Bronchial epithelial cell (primary cell): Measurements from ENCODE around the gene CACNA1S. TPM values are rescaled to one million over a fixed set of nuclear protein-coding genes. Genes with fewer than 3 reads are reported as not detected.

ENCODE experiments used
- DNase-seq: peaks from one replicate; pipeline ENCODE4 v3.0.0-alpha.2; 2010; ENCODE audit warnings: low read depth
- FAIRE-seq: peaks from 2 replicates; lab custom pipeline; 2011; peaks lifted over from hg19 to GRCh38; lab: Jason Lieb, UNC
- H3K27me3 ChIP-seq: 2 replicates; pipeline ENCODE4 v1.5.1; 2011; ENCODE audit warnings: low read length; ENCODE audit not compliant: control insufficient read depth, insufficient read depth
- H3K36me3 ChIP-seq: 2 replicates; pipeline ENCODE4 v1.5.1; 2011; ENCODE audit warnings: low read length; ENCODE audit not compliant: control insufficient read depth, insufficient read depth
- H3K4me3 ChIP-seq: 2 replicates; pipeline ENCODE4 v1.5.1; 2011; ENCODE audit warnings: mild to moderate bottlenecking, low read depth, low read length, control low read depth
- total RNA-seq: library from RNA; depleted of rRNA; stranded (reverse); fragments of >200 nt; gene quantifications from 2 replicates; pipeline ENCODE4 v1.2.1, GENCODE V29; 2014
- TF ChIP-seq, protein P1 (sequence below): IDR thresholded peaks from 2 replicates; pipeline ENCODE4 v1.5.1; 2011; ENCODE audit warnings: mild to moderate bottlenecking, moderate library complexity, low read length, control low read depth, inconsistent platforms; ENCODE audit not compliant: insufficient read depth, severe bottlenecking

The CACNA1S gene
- total RNA-seq, 1 donor from 2014 or later, result not detected

DNA sequence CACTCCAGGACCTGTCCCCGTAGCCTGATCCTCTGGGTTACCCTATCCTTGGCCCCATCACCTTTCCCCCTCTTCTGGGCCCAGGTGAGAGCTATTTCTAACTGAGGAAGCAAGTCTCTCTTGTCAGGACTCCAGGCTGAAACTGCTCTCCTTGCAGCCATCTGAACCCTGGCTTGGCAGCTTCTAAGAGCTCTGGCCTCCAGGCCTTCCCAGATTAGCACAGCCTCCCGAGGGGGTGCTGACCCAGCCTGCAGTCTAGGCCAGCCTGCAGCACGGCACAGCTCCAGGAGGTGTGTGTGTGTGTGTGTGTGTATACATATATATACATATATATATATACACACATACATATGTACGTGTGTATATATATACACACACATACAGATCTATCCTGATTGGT is 17.4 kb downstream of the CACNA1S start:
- H3K27me3 ChIP-seq, result no peaks in the 10 kb centered on the region
- FAIRE-seq, result no peak
- TF ChIP-seq, protein P1, sequence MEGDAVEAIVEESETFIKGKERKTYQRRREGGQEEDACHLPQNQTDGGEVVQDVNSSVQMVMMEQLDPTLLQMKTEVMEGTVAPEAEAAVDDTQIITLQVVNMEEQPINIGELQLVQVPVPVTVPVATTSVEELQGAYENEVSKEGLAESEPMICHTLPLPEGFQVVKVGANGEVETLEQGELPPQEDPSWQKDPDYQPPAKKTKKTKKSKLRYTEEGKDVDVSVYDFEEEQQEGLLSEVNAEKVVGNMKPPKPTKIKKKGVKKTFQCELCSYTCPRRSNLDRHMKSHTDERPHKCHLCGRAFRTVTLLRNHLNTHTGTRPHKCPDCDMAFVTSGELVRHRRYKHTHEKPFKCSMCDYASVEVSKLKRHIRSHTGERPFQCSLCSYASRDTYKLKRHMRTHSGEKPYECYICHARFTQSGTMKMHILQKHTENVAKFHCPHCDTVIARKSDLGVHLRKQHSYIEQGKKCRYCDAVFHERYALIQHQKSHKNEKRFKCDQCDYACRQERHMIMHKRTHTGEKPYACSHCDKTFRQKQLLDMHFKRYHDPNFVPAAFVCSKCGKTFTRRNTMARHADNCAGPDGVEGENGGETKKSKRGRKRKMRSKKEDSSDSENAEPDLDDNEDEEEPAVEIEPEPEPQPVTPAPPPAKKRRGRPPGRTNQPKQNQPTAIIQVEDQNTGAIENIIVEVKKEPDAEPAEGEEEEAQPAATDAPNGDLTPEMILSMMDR, result no peak
- DNase-seq, result no peak
- H3K36me3 ChIP-seq, result no peaks in the 10 kb centered on the region
- no peak overlapping the region for H3K4me3 ChIP-seq

DNA sequence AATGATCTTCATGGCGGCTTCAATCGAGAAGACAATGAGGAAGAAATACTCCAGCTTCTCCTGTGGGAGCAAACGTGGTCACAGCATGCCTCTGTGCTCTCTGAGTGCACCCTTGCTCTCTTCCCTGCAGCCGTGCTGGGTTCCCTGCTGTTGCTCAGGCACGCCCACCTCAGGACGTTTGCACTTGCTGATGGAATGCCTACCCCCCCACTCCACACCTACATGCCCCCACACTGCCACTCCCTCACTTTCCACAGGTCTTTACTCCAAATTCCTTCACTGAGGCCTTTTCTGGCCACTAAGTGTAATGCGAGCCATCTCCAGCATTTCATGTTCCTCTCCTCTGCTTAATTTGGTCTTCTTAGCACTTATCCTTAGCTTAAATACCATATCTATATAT is 18.3 kb downstream of the CACNA1S start:
- TF ChIP-seq, protein P1, result no peak
- H3K4me3 ChIP-seq, result no peak overlapping the region
- no peak for DNase-seq
- no peaks in the 10 kb centered on the region for H3K27me3 ChIP-seq
- FAIRE-seq, result no peak
- no peaks in the 10 kb centered on the region for H3K36me3 ChIP-seq

DNA sequence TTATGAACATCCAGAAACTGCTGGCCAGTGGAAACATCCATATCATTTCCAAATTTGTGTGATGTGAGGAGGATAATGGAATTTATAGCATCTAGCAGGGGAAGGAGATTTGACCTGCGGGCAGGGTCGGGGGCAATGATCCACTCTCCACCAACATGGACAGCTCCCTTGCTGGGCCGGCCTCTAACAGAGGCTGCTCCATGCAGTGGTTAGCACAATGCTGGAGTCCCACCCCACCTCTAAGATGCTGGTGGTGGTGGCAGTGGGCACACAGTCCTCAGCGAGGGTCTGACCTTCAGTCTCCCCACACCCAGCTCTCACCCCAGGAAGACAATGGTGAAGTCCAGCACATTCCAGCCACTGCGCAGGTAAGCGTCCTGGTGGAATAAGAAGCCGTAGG is 18.7 kb downstream of the CACNA1S start:
- DNase-seq (no peak), FAIRE-seq (no peak)
- TF ChIP-seq, protein P1, result no peak
- Histone ChIP-seq H3K27me3 (no peaks in the 10 kb centered on the region), H3K4me3 (no peak overlapping the region), H3K36me3 (no peaks in the 10 kb centered on the region)

DNA sequence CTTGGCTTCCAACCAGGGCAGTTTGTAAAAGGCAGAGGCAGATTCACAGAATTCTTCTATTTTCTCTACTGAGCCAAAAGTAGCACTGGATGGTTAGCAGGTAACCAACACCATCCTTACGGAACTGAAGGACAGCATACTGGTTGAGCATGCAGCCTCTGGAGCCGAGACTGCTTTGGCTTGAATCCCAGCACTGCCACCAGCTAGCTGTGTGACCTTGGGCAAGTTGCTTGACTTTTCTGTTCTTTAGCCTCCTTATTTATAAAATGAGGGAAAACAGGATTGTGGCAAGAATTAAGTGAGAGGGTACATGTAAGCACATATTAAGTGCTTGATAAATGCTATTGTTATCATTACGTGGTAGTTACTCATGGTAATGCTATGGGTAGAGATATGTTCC is 19.5 kb downstream of the CACNA1S start:
- no peak for FAIRE-seq

DNA sequence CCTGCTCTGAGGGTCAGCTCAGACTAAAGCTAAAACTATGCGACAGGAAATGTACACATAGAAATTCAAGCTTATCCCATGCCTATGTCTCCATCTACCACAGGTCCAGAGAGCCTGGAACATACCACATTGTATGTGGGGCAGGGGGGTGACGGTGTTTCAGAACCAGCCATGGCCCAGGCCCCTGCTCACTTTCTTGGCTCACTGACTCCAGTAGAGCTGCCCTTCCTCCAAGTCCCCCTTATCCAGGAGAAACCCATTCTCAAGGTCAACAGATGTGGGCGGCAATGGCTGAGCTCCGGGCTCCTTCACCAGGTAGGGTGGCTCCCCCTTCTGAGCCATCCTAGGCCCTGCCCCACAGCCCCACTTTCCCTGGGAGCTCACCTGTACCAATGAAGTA is 21.0 kb downstream of the CACNA1S start:
- DNase-seq (no peak), FAIRE-seq (no peak)
- H3K27me3 ChIP-seq, result no peaks in the 10 kb centered on the region

More for the DNA sequence above, 19.5 kb downstream of the CACNA1S start:
- no peak overlapping the region for H3K4me3 ChIP-seq
- no peak for DNase-seq
- H3K36me3 ChIP-seq, result no peaks in the 10 kb centered on the region
- TF ChIP-seq, protein P1, result no peak
- H3K27me3 ChIP-seq, result no peaks in the 10 kb centered on the region

DNA sequence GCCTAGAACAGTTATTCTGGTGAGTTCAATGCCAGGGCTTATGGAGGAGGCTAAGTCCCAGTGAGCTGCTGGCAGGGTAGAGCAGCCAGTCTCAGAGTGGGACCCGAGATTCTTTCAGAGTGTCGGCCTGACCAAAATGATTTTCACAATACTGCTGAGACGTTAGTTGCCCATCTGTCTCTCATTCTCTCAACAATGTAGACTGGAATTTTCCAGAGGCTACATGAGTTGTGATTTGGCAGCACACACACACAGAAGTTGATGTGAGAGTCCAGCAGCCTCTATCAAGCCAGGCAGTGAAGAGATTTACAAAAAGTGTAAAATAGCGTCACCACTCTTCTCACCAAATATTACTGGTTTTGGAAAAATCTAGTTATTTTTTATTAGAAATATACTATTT is 21.7 kb downstream of the CACNA1S start:
- H3K27me3 ChIP-seq, result no peaks in the 10 kb centered on the region
- no peaks in the 10 kb centered on the region for H3K36me3 ChIP-seq
- DNase-seq (no peak), FAIRE-seq (no peak)
- TF ChIP-seq, protein P1, result no peak
- H3K4me3 ChIP-seq, result no peak overlapping the region

More for the DNA sequence above, 21.0 kb downstream of the CACNA1S start:
- Histone ChIP-seq H3K36me3 (no peaks in the 10 kb centered on the region), H3K4me3 (no peak overlapping the region)
- TF ChIP-seq, protein P1, result no peak
